Body of pancreas (tissue), 4 donors: Measurements from ENCODE around the gene TSR1.

Source experiments
- CTCF ChIP-seq, 7 experiments: fragments of 450-650 bp in 4 of 7; fragments of 200-600 bp in 3 of 7; sonication (generic) in 3 of 7; IDR thresholded peaks; one replicate each; pipeline ENCODE4 v1.5.1; 2016 to 2019; ENCODE audit warnings: antibody characterized with exemption in 7 of 7
- POLR2A ChIP-seq, 3 donors: fragments of 450-650 bp; IDR thresholded peaks; one replicate each; pipeline ENCODE4 v1.6.1; 2016; ENCODE audit warnings: antibody characterized with exemption in 3 of 3, mild to moderate bottlenecking in 2 of 3

- TF ChIP-seq POLR2A (IDR thresholded peaks at IDR 0.05) (no peak), CTCF (IDR thresholded peaks at IDR 0.05) (no peak)
These were observed 5.0 kb downstream of the TSR1 start for GRCh38 chr17:2331303-2331702.
